Measurements from ENCODE around the gene ZPBP2.

- TF ChIP-seq POLR2A (IDR thresholded peaks at IDR 0.05), result no peak
- TF ChIP-seq, protein P1, sequence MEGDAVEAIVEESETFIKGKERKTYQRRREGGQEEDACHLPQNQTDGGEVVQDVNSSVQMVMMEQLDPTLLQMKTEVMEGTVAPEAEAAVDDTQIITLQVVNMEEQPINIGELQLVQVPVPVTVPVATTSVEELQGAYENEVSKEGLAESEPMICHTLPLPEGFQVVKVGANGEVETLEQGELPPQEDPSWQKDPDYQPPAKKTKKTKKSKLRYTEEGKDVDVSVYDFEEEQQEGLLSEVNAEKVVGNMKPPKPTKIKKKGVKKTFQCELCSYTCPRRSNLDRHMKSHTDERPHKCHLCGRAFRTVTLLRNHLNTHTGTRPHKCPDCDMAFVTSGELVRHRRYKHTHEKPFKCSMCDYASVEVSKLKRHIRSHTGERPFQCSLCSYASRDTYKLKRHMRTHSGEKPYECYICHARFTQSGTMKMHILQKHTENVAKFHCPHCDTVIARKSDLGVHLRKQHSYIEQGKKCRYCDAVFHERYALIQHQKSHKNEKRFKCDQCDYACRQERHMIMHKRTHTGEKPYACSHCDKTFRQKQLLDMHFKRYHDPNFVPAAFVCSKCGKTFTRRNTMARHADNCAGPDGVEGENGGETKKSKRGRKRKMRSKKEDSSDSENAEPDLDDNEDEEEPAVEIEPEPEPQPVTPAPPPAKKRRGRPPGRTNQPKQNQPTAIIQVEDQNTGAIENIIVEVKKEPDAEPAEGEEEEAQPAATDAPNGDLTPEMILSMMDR (IDR thresholded peaks at IDR 0.05), result no peak
Measured at GRCh38 chr17:39889200-39889599, 21.2 kb downstream of the ZPBP2 start.

Measured in upper lobe of left lung (tissue), 4 donors.